HG03045 (cell line): Measurements from ENCODE around the gene CCDC188.
A peak's percentile ranks its signal among the peaks of the same experiment; 100 is the strongest.

Experiments used
- ATAC-seq: cut with Tn5 transposase; IDR thresholded peaks from one replicate; pipeline ENCODE4 v1.9.1; 2021; ENCODE audit warnings: mild to moderate bottlenecking, moderate library complexity; ENCODE audit not compliant: unreplicated experiment

The CCDC188 gene

GRCh38 chr22:20135806-20136602 lies 14.9 kb downstream of the CCDC188 start:
- no peak for ATAC-seq

- ATAC-seq = no peak
These were observed 15.6 kb downstream of the CCDC188 start for GRCh38 chr22:20135265-20135664.

- no peak for ATAC-seq
These were observed 16.8 kb downstream of the CCDC188 start for GRCh38 chr22:20133930-20134549.

DNA sequence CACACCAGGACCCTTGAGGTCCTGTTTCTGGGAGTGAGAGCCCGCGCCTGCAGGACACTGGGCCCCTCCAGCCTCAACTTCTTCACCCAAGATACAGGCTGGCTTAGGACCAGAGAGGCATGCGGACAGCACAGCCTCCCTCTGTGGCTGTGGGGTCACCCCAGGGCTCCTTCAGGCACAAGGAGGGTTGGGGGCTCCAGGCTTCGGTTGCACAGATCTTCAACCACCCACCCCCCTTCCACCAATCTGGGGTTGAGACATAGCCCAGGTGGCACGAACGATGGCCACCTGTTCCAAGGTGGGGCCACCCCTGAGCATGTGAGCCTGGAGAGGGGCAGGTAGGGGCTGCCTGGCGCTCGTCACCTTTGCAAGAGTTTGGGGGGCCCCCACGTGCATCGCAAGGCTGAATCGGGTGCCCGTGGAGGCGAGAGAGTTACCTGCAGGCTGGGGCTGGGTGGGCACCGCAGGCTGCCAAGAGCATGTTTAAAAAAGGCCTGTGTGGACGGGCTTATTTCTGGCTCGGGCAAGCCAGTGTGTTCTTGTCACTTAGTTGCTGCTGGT lies 18.1 kb downstream of the CCDC188 start:
- no peak for ATAC-seq

DNA sequence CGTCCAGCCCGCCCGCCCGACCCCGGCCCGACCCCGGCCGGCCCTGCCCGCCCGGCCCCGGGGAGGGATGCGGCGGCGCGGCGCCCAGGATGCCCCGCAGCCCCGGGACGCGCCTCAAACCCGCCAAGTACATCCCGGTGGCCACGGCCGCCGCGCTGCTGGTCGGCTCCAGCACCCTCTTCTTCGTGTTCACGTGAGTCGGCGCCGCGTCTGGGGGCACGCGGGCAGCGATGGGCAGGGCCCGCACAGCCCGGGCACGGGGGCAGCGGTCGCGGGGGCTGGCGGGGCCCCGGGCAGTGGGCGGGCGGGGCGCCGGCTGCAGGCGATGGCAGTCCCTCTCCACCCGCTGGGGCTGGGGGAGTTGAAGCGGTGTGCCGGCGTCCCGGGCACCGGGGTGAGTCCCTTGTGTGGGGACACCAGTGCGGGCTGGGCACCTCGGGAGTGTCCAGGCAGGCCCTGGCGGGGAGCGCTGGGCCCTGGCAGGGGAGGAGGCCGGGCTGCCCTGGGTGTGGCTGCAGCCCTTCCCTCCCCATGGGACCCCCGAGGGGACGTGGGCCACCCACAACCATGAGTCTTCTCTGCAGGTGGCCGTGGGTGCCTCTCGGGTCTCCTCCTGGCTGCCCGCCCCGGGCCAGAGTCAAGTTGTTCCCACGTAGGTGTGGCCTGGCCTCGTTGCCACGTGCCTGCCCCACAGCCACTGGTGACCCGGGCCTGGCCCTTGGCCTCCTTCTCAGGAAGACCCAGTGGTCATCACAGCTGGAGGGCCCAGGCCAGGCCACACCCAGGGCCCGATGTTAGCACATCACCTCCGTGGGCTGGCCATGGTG lies 18.8 kb downstream of the CCDC188 start:
- peak; percentile 7 for ATAC-seq

GRCh38 chr22:20131597-20131858 lies 19.3 kb downstream of the CCDC188 start, which contains the start of gene ZDHHC8:
Gene ZDHHC8 (plus strand): TSS chr22:20131804. CDS start chr22:20131948, 144 bp downstream.
- ATAC-seq = peak; percentile 48

GRCh38 chr22:20130731-20131596 lies 19.9 kb downstream of the CCDC188 start:
- ATAC-seq = peak; percentile 52

- no peak for ATAC-seq
These were observed 20.5 kb downstream of the CCDC188 start for GRCh38 chr22:20130319-20130718.

- ATAC-seq = no peak
These were observed 21.2 kb downstream of the CCDC188 start for GRCh38 chr22:20129747-20130014.

GRCh38 chr22:20128902-20129746 lies 21.7 kb downstream of the CCDC188 start:
- ATAC-seq = no peak

DNA sequence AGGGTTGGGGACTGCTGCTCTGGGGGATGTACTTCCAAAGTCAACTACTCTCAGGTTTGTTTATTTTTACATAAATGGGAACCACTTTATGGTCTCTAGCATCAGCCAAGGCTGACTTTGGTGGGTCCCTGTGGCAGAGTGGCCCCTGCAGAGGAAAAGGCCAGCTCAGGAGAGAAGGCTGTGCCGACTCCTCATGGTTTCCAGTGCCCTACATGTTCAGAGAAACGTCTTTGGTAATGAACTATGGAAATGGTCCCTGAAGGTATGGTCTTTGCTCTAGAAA lies 22.3 kb downstream of the CCDC188 start:
- no peak for ATAC-seq

GRCh38 chr22:20127869-20128618 lies 22.8 kb downstream of the CCDC188 start:
- no peak for ATAC-seq

DNA sequence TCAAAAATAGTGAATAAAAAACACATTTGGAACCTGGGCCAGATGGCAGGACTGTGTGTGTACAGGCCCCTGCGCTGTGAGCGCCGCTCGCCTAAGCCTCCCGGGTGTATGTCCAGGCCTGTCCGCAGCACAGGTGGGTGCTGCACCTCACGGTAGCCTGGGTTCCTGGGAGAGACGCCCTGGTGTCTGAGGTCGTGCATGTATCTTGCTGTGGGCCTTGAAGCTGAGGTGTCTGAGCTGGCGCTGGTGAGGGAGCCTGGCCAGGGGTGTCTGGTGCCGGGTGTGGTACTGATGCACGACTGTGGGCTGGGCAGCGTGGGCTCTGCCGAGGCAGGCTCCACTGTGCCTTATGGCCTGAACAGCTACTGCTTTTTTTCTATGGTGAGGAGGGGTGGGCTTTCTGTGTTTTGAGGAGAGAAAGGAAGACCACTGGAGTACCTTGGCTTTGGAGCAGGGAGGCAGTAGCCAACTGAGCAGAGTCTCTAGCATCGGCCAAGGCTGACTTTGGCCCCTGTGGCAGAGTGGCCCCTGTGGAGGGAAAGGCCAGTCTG lies 23.5 kb downstream of the CCDC188 start:
- ATAC-seq = no peak

GRCh38 chr22:20126284-20127029 lies 24.4 kb downstream of the CCDC188 start:
- ATAC-seq = no peak

- ATAC-seq = no peak
These were observed 25.4 kb downstream of the CCDC188 start for GRCh38 chr22:20125201-20126174.

GRCh38 chr22:20124083-20124787 lies 26.6 kb downstream of the CCDC188 start:
- no peak for ATAC-seq
